Activated CD4-positive, CD25-positive, alpha-beta regulatory T cell treated with anti-CD3 and anti-CD28 coated beads, Interleukin-2, amount 50 U/mL, for 72 hours (primary cell): ENCODE measurements around the gene SNX25.
"Not testable (repeated sequence)": the region's sequence is repeated elsewhere in the genome, so short reads cannot be mapped to it uniquely, and the experiment has no call there.

ENCODE experiments used
- DNase-seq: peaks from one replicate; pipeline ENCODE4 v3.0.0; 2021

Gene SNX25

DNA sequence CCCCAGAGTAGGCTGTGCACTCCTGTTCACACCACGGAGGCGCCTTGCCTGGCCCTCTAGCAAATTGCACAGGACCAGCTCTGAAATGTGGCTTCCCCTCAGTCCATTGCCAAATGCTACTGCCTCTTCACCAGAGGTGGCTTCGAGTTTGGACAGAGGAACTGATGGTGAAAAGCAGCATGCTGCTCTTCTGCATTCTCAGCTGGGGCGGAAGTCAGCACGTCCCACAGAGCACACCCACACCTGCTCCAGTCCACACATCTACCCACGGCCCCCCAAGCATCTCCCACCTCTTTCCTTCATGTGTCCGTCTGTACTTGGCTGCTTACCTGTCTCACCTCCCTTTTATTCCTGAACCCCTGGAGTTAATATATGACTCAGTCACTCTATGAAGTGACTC lies 142.8 kb downstream of the SNX25 start:
- no peak for DNase-seq

DNA sequence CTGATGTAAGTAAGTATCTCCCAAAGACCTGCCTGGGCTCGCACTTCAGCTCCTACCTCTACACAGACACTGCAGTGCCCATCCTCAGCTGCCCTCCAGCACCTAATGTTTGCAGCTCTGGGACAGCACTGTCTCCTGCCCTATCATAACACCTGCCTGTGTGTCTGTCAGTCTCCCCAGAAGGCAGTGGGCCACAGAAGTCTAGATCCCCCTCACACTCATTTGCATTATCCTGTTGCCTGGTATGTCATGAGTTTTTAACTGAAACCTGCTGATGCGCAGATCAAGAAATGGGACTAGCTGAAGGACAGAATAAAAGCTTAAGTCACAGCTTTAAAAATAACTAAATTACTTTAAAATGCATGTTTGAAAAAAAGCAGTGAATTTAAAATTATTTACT lies 143.3 kb downstream of the SNX25 start:
- DNase-seq: no peak

DNA sequence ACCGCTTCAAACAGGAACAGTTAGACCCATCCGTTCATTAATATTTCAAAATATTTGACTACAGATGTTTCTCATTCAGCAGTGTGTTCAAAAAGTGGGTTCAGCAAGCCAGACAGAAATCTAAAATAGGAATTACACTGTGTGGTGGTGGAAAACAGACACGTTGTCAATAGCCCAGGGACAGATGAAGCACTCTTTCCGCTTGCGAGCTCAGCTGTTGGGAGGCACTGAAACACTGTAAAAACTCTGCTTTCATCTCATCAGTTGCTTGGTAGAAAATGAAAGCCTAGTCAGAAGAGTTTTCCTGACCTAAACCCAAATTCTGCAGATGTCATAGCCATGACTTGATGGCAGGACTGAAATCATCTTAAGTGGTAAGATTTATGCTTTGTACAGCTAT lies 147.8 kb downstream of the SNX25 start:
- no peak for DNase-seq

DNA sequence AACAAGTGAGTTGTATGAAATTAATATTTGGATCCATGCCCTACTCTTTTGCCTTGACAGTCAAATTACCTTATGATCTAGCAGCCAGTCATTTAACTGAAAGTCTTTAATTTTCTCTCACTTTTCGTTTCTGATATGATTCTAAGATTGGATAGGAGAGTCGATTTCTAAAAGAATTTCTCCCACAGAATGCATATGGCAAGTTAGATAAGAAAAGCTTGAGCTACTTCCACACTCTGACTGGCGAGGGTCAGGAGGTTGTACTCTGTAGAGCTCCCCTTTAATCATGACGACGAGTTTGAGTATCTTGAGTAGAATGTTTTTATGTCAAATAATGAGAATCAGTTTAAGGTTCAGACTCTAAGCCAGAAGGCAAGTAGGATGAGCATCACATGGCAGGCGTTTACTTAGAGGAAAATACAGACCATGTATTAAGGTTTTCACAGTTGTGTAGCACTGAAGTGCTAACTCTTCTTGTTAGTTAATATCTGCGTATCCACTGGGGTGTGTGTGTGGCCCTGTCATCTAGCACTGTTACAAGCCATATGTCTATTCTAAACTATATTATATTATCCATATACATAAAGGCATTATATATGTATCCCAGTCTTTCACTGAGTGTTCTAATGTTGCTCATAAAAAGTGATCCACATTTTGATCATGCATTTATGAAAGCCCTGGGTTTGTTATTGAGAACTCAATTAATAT lies 148.5 kb downstream of the SNX25 start:
- DNase-seq: no peak

DNA sequence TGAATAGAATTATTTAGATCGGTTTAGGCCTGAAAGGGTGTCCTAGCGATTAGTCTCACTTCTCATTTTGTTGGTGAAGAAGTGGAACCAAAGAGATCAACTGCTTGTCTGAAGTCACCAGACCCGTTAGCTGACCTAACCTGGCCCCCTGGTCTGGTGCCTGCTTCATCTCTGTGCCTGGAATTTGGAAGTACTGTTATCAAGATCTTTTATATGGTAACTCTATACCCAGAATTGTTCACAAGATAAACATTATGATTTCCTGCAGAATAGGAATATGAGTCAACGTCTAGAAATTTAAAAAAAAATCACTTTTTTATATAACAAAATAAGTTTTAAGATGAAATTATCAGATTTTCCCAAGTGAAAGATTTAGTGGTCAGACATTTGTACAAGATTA lies 149.1 kb downstream of the SNX25 start:
- no peak for DNase-seq

DNA sequence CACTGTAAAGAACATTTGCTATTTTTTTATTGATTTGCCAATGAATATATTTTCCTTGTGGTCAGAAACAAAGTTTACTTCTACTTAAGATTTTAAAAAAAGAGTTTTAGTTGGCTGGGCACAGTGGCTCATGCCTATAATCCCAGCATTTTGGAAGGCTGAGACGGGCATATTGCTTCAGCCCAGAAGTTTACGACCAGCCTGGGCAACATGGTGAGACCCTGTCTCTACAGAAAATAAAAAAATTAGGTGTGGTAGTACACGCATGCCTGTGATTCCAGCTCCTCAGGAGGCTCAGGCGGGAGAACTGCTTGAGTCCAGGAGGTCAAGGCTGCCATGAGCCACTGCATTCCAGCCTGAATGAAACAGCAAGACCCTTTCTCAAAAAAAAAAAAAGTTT lies 149.6 kb downstream of the SNX25 start:
- no peak for DNase-seq

DNA sequence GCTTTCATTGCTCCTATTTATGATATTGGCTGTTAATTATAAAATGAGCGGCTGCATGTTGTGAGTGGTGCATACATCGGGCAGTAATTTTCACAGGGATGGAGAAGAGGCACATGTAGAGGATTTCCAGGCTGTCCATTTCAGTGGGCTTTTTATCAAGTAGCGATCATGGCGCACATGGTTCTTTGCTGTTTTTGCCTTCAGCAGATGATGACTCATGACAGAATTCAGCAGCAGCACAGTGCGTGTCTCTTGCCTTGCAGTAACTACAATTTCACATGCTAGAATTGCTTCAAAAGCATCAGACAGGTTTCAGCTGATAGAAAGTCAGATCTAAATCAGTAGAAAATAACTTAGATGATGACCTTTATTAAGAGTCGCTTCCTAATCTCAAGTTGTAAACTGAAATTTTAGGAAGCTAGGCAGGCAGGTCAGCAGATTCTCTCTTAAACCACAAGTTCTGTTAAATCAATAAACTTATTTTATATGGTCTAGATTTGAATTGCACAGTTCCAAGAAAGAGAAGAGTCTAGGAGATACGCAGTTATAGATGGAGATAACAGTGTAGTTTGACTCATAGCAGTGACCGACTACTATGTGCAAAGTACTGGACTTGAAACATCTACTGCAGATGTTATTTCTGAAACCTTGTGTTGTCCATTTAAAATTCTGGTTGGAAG lies 150.5 kb downstream of the SNX25 start:
- no peak for DNase-seq

DNA sequence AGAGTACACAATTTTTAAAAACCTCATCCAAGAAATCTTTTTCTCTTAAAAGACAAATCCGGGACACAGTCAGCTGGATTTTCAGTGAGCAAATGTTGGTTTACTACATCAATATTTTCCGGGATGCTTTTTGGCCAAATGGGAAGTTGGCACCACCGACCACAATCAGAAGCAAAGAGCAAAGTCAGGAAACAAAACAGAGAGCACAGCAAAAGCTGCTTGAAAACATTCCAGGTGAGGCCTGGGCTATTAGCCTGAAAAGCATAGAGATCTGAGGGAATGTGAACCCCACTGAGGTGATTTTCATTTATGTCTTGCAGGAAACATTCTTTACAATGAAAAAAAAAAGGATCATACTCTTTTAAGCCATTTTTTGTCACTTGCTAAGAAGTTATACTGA lies 152.5 kb downstream of the SNX25 start:
- DNase-seq: no peak

DNA sequence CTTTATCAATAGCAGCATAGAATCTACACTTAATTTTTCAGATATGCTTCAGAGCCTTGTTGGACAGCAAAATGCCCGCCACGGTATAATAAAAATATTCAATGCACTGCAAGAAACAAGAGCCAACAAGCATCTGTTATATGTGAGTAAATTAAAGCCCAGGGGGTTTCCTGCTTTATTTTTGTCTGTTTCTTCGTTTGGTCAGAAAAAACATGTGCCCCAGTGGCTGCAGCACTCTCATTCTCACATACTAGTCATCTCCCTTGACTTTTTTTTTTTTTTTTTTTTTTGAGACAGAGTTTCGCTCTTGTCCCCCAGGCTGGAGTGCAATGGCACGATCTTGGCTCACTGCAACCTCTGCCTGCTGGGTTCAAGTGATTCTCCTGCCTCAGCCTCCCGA lies 153.2 kb downstream of the SNX25 start:
- not testable (repeated sequence) for DNase-seq

DNA sequence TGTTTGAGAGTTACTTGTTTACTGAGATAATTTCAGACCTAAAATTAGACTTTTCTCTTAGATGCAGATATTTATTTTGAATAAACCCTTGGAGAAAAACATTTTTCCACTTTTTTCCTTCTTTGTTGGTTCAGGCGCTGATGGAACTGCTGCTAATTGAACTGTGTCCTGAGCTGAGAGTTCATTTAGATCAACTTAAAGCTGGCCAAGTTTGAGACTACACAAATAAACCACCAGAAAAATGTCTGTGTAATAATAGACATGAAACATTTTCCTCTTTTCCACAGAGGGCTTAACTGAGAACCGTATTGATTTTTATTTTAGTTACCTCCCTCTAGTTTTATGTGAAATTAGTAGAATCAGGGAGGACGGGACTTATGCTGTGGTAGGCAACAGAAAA lies 153.9 kb downstream of the SNX25 start:
- DNase-seq: no peak

DNA sequence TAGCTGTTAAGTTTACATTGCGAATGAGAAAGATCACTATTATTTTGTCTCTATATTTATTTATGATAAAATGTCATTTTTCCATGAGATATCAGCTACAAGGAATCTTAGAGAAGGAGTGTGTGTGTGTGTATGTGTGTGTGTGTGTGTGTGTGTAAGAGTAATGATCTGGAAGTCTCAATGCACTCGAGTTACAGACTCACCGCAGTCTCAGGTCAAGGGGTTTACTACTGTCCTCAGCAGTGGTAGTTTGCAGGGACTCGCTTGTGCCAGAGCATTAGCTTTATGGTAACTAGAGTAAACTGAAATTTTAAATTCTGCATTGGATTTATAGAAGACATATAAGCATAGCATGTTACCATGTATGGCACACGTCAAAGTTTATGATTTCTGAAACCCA lies 155.5 kb downstream of the SNX25 start:
- no peak for DNase-seq

DNA sequence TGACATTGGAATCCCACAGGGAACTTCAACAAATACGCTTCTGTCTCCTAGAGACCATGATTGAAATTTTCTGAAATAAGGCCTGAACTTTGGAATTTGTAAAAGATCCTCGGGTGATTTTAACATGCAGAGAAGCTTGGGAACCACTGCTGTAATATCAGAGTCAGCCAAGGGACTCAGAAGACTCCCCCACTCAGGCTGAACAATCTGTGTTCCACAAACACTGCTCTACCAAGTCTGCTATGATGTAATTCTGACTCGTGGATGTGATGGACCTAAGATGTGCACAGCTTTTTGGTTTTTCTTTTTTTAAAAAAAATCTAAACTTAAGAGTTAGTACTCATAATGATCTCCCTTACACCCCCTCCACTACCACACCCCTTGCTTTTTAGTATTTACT lies 160.3 kb downstream of the SNX25 start:
- no peak for DNase-seq

DNA sequence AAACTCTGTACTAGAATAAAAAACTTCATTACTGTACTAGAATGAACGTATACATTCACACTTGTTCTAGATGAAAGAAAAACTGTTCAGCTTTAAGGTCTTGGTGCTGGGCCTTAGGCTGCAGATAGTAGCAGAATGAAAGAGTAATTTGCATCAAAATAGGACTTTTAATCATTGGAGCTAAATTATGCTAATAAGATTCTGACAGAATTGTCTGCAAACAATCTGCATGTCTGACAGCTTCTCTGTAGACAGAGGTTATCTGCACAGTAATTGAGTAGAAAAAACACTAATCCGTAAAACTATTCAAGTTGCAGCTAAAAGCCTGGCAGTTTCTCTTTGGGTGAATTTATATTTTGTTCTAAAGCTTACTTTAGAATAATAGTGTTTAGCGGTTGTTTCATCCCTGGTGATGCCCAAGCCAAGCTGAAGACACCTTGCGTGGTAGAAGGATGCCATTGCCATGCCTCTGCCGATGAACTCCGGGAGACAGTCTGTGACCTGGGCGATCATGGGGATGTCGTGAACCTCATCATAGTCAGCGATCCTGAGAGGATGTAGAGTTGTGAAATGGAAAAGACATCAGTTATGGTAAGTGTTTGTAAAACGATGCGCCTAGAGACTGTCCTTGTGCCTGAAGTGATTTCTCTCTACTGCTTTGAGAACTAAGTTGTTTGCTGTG lies 161.0 kb downstream of the SNX25 start:
- no peak for DNase-seq

DNA sequence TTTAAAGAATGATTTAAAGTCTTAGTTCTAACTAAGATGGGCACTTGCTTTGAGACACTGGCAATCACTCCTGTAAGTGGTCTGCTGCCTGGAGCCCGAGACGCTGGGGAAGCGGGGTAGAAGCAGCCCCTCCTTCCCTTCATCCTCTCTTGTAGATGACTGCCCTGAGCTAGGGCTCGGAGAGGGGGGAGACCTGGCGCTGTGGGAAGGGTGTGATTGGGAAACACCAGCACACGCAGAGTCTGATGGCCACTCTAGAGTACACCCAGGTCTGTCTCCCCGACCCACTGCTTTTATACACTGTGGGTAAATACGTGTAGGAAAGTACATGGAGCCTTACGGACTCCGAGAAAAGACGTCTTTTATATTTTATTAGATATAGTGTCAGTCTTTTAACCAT lies 162.3 kb downstream of the SNX25 start:
- DNase-seq: no peak

DNA sequence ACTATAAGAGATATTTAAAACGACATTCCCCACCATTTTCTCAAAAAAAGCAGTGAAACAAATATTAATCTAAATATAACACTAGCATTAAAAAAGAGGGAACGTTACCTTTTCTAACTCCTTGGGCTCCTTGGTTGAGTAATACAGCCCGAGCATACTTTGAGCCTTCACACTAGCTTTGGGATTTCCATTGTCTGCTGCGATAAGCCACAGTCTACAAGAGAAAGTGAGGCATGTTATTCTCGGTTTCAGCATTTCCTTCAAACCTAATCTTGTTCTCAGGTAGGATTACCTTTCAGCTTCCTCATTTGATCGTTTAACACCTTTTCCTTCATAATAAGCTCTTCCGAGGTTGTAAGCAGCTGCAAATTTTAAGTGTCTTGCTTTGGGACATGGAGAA lies 164.6 kb downstream of the SNX25 start:
- DNase-seq: no peak

DNA sequence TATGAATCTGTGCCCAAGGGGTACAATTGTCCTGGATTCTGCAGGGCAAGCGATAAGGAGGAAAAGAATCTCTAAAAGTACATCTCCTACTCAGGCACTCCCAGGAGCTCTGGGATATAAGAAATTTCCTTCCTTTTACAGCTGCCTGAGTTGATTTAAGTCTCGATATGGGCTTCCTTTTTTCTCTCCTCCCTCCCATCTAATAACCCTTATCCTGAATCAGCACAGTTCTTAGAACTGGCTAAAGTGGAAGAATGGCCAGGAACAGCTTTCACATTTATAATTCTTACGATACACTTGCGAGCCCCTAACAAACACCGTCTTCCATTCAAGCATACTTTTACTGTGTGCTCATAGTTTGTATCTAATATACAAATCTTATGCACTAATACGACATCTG lies 165.2 kb downstream of the SNX25 start:
- DNase-seq: no peak

DNA sequence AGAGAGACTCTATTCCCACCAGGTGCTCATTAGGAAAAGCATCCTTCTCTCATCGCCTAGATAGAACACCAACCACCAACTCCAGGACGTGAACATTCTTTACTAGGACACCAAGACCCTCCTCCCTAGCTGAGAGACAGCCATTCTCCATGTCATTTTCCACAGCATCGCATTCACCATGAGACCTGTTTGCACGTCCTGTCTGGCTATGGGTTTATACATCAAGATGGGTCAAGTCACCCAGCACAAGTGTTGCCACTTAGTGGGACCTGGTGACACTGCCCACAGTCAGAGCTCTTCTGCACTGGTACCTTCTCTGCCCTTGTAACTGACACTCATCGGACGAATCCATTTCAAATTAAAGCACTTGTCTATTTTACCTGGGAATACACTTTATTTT lies 168.9 kb downstream of the SNX25 start:
- DNase-seq: no peak

DNA sequence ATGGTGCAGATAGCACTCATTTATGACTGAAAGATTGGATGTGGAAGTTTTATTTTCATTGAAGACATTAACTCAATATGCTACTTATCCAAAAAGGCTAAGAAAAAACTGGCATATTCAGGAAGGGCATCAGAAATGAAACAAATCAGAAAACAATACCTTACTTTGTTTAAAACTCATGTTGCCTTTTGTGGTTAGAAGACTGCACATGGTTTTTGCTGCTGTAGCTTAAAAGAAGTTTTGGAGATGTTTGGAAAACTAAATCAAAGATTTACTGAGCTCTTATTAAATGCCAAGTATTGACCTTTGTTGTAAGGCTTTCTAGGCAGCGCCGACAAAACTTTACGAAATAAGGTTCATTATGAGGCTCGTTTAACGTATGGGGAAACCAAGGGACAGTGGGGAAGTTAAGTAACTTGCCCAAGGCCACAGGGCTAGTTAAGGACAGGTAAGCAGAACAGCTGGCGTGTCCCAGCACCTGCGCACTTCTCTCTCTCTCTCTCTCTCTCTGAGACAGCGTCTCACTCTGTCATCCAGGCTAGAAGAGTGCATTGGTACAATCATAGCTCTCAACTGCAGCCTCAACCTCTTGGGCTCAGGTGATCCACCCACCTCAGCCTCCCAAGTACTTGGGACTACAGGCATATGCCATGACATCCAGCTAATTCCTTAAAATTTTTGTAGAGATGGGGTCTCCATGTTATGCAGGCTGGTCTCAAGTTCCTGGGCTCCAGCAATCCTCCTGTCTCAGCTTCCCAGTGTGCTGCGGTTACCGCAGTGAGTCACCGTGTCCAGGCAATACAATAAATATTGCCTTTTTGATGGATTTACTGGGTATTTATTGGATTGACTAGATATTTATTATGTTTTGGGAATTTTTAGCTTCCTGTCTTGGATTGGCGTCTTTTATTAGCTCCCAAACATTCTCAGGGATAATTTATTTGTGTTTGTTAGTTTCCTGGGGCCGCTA lies 170.2 kb downstream of the SNX25 start:
- no peak for DNase-seq

DNA sequence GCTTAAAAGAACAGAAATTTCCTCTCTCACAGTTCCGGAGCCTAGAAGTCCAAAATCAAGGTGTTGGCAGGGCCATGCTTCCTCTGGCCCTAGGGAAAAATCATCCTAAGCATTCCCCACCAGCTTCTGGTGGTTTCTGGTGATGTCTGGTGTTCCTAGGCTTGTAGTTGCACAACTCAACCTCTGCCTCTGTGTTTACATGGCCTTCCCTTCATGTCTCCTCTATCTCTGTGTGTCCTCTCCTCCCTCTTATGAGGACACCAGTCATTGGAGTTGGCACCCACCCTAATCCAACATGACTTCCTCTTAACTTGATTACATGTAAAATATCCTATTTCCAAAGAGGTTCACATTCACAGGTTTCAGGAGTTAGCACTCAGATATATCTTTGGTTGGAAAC lies 170.9 kb downstream of the SNX25 start:
- DNase-seq: no peak

DNA sequence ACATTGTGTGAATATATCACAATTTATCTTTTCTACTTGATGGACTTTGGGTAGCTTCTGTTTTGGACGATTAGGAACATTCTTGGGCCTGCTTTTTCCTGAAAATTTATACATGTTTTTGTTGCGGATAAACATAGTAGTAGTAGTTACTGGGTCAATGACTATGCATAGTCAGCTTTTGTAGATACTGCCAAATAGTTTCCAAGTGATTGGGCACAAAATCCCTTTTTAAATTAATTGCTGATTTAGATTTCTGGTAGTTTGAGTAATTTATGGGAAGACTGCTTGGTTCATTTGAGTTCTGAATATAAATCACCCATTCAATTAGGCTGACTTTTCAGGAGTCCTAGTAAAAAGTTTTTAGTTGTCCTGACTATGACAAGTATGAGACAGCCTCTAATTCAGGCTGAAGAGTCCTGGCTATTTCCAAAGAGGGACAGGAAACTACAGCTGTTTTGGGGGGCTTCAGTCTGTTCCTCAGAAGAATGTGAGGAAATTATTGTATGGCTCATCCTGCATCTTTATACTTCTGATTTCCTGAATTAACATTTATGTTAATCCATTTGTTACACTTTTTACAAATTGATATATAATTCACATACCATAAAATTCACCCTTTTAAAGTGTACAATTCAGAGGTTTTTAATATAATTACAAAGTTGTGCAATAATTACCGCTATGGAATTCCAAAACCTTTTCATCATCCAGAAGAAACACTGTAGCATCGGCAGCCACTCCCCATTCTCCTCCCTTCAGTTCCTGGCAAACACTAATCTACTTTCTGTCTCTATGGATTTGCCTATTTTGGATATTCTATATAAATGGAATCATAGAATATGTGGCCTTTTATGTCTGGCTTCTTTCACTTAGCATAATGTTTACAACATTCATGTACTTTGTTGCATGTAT lies 172.1 kb downstream of the SNX25 start:
- DNase-seq: no peak

DNA sequence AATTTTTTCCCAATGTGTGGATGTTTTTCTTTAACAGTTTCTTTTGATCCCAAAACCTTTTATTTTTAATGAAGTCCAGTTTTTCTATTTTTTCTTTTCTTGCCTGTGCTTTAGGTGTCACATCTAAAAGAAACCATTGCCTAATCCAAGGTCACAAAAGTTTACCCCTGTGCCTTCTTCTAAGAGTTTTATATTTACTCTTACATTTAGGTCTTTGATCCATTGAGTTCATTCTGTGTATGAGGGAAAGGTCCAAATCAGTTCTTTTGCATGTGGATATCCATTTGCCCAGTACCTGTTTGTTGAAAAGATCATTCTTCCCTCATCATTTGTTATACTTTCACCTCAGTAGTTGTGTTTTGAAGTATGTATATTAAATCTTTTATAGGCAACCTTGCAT lies 173.4 kb downstream of the SNX25 start:
- DNase-seq: no peak

DNA sequence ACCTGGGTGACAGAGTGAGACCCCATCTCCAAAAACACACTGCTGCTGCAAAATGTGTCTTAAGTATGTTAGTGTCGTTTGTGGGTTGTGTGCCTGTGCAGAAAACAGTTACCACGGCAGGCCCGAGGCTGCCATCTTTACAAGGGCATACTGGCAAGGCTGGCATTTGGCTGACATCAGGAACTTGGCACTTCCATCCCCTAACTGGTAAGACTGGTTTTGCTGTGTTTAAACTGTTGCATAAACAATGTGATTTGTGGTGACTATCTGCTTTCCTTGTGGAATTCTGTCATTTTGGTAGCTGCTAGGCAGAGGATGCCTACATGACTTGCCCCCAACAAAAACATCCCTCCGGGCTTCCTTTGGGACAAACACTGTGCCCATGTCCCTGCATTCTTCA lies 174.1 kb downstream of the SNX25 start:
- DNase-seq: no peak
